ENCODE measurements around the gene FCF1. TPM values are rescaled to one million over a fixed set of nuclear protein-coding genes. Genes with fewer than 3 reads are reported as not detected.

The FCF1 gene
- total and polyA plus RNA-seq, 2 experiments from 2014 or later = 30.3 to 58.7 TPM

DNA sequence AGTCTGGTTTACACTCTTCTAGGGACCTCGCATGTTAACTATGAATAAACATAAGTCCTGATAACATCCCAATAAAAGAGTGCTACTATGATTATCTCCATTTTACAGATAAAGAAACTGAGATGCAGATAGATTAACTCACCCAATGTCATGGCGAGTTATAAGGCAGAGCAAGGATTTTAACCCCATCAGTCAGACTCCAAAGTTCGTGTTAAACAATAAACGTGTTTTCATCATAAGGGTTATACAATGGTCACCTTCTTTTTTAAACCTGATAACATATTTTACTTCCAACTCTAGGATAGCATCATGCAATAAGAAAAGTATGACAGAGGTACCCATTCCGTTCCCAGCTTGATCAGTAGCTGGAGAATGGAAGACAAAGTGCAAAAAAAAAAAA, 1.3 kb upstream of the FCF1 start:
- H3K79me2 ChIP-seq (replicated peaks; ENCODE audit: insufficient read depth) = peaks cover 76% of the 10 kb centered on the region
- H3K4me2 ChIP-seq = peak overlapping the region; percentile 88; the same call in 1 of the 2 replicates
- H3K4me1 ChIP-seq (ENCODE audit: insufficient read depth) = peaks cover 16% of the 10 kb centered on the region
- no peak overlapping the region for H2AFZ ChIP-seq
- H3K27ac ChIP-seq (ENCODE audit: low read depth) = no peak overlapping the region
- DNase-seq (ENCODE audit: low spot score) (no peak), ATAC-seq (no peak)
- H3K36me3 ChIP-seq (ENCODE audit: insufficient read depth) = peaks cover 11% of the 10 kb centered on the region; the same call in 1 of the 2 replicates
- H3K9me3 Mint-ChIP-seq = no peaks in the 10 kb centered on the region
- peak overlapping the region; percentile 99 for H3K4me3 Mint-ChIP-seq
- no peaks in the 10 kb centered on the region for H3K27me3 Mint-ChIP-seq (ENCODE audit: insufficient read depth, low read depth, poor library complexity)
- H3K27ac Mint-ChIP-seq = no peak overlapping the region
- peaks cover 4% of the 10 kb centered on the region; the same call in 2 of the 3 replicates for H3K4me1 Mint-ChIP-seq
- H3K36me3 Mint-ChIP-seq (ENCODE audit: low read depth) = peaks cover 14% of the 10 kb centered on the region
- no peaks in the 10 kb centered on the region for H3F3A ChIP-seq (replicated peaks; ENCODE audit: low read depth)
- peaks cover 4% of the 10 kb centered on the region for H4K20me1 ChIP-seq (replicated peaks; ENCODE audit: insufficient read depth)
- H3K9me2 ChIP-seq (ENCODE audit: insufficient read depth) = no peaks in the 10 kb centered on the region
- H3K27me3 ChIP-seq (ENCODE audit: insufficient read depth) = no peaks in the 10 kb centered on the region
- TF ChIP-seq POLR2AphosphoS5 (IDR thresholded peaks at IDR 0.05; ENCODE audit: low read depth) (no peak), NANOG (IDR thresholded peaks at IDR 0.05; ENCODE audit: borderline replicate concordance) (no peak), ZNF114 (CRISPR knock-in tag; IDR thresholded peaks at IDR 0.05) (no peak), JUNB (IDR thresholded peaks at IDR 0.05; ENCODE audit: unreplicated experiment) (no peak), ZNF331 (CRISPR knock-in tag; IDR thresholded peaks at IDR 0.05; ENCODE audit: low read depth) (no peak), STAT1 (IDR thresholded peaks at IDR 0.05; ENCODE audit: unreplicated experiment) (no peak), EZH2phosphoT487 (IDR thresholded peaks at IDR 0.05; ENCODE audit: unreplicated experiment) (no peak), ETS1 (IDR thresholded peaks at IDR 0.05) (no peak), REST (IDR thresholded peaks at IDR 0.05; ENCODE audit: unreplicated experiment) (no peak), EZH2 (IDR thresholded peaks at IDR 0.05; ENCODE audit: low read depth, unreplicated experiment) (no peak), CREB1 (CRISPR knock-in tag; IDR thresholded peaks at IDR 0.05; ENCODE audit: low read depth) (no peak), CTCF (conservative IDR thresholded peaks at IDR 0.05; ENCODE audit: low read depth in 2 of 2) (no peak)
- TF ChIP-seq, protein P1, sequence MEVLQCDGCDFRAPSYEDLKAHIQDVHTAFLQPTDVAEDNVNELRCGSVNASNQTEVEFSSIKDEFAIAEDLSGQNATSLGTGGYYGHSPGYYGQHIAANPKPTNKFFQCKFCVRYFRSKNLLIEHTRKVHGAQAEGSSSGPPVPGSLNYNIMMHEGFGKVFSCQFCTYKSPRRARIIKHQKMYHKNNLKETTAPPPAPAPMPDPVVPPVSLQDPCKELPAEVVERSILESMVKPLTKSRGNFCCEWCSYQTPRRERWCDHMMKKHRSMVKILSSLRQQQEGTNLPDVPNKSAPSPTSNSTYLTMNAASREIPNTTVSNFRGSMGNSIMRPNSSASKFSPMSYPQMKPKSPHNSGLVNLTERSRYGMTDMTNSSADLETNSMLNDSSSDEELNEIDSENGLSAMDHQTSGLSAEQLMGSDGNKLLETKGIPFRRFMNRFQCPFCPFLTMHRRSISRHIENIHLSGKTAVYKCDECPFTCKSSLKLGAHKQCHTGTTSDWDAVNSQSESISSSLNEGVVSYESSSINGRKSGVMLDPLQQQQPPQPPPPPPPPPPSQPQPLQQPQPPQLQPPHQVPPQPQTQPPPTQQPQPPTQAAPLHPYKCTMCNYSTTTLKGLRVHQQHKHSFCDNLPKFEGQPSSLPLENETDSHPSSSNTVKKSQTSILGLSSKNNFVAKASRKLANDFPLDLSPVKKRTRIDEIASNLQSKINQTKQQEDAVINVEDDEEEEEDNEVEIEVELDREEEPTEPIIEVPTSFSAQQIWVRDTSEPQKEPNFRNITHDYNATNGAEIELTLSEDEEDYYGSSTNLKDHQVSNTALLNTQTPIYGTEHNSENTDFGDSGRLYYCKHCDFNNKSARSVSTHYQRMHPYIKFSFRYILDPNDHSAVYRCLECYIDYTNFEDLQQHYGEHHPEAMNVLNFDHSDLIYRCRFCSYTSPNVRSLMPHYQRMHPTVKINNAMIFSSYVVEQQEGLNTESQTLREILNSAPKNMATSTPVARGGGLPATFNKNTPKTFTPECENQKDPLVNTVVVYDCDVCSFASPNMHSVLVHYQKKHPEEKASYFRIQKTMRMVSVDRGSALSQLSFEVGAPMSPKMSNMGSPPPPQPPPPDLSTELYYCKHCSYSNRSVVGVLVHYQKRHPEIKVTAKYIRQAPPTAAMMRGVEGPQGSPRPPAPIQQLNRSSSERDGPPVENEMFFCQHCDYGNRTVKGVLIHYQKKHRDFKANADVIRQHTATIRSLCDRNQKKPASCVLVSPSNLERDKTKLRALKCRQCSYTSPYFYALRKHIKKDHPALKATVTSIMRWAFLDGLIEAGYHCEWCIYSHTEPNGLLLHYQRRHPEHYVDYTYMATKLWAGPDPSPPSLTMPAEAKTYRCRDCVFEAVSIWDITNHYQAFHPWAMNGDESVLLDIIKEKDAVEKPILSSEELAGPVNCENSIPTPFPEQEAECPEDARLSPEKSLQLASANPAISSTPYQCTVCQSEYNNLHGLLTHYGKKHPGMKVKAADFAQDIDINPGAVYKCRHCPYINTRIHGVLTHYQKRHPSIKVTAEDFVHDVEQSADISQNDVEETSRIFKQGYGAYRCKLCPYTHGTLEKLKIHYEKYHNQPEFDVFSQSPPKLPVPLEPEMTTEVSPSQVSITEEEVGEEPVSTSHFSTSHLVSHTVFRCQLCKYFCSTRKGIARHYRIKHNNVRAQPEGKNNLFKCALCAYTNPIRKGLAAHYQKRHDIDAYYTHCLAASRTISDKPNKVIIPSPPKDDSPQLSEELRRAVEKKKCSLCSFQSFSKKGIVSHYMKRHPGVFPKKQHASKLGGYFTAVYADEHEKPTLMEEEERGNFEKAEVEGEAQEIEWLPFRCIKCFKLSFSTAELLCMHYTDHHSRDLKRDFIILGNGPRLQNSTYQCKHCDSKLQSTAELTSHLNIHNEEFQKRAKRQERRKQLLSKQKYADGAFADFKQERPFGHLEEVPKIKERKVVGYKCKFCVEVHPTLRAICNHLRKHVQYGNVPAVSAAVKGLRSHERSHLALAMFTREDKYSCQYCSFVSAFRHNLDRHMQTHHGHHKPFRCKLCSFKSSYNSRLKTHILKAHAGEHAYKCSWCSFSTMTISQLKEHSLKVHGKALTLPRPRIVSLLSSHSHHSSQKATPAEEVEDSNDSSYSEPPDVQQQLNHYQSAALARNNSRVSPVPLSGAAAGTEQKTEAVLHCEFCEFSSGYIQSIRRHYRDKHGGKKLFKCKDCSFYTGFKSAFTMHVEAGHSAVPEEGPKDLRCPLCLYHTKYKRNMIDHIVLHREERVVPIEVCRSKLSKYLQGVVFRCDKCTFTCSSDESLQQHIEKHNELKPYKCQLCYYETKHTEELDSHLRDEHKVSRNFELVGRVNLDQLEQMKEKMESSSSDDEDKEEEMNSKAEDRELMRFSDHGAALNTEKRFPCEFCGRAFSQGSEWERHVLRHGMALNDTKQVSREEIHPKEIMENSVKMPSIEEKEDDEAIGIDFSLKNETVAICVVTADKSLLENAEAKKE (CRISPR knock-in tag; IDR thresholded peaks at IDR 0.05) = no peak
- peak overlapping the region; percentile 68; the same call in 1 of the 2 replicates for H3K4me3 ChIP-seq
